AG09309 (cell line): Measurements from ENCODE around the gene ARL6IP5.

Experiments
- DNase-seq: peaks from one replicate; pipeline ENCODE4 v3.0.0-alpha.2; 2010; ENCODE audit warnings: low read depth
- H3K4me3 ChIP-seq: 2 replicates; pipeline ENCODE4 v1.5.1; 2011; ENCODE audit warnings: mild to moderate bottlenecking, low read depth, low read length, moderate library complexity; ENCODE audit not compliant: control insufficient read depth
- CTCF ChIP-seq: IDR thresholded peaks from 2 replicates; pipeline ENCODE4 v1.5.1; 2011; ENCODE audit warnings: mild to moderate bottlenecking, low read depth, low read length, inconsistent platforms; ENCODE audit not compliant: insufficient read depth, control insufficient read depth; ENCODE audit errors: missing control alignments

The ARL6IP5 gene

GRCh38 chr3:69094467-69095205, 9.9 kb downstream of the ARL6IP5 start:
- TF ChIP-seq CTCF = no peak
- no peak for DNase-seq
- no peak overlapping the region for H3K4me3 ChIP-seq

- TF ChIP-seq CTCF = no peak
- no peak overlapping the region for H3K4me3 ChIP-seq
Measured at GRCh38 chr3:69095636-69096035, 10.9 kb downstream of the ARL6IP5 start.

GRCh38 chr3:69096299-69096698, 11.6 kb downstream of the ARL6IP5 start:
- no peak overlapping the region for H3K4me3 ChIP-seq
- TF ChIP-seq CTCF = no peak

More at GRCh38 chr3:69095636-69096035, 10.9 kb downstream of the ARL6IP5 start:
- no peak for DNase-seq

DNA sequence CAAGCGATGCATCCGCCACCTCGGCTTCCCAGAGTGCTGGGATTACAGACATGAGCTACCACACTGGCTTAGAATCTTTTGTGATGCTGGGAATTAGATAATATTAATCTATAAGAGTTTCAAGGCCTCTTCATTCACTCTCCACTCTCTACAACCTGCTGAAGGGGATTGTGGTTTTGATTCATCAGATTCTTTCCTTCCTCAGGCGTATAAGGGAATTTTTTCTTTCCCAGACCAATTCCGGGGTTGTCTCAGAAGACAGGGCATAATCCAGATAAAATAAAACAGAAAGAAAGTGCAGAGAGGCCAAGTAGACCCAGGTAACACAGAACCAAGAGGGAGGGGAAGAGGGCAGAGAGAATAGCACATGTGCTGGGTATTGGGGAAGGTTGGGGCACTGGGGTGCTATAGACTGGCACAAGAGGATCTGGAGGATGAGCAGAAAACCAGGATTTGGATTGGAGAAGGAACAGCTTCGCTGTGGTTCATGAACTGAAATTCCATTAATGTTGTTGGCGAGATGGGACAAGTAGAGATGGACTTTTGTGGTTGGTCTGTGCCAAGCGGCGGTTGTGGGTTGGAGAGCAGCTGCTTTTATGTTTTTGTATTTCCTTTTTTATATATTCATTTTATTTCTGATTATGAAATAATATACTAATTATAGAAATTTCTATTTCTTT, 12.8 kb downstream of the ARL6IP5 start:
- no peak for TF ChIP-seq CTCF
- H3K4me3 ChIP-seq = no peak overlapping the region
- no peak for DNase-seq

More at GRCh38 chr3:69096299-69096698, 11.6 kb downstream of the ARL6IP5 start:
- DNase-seq = no peak

DNA sequence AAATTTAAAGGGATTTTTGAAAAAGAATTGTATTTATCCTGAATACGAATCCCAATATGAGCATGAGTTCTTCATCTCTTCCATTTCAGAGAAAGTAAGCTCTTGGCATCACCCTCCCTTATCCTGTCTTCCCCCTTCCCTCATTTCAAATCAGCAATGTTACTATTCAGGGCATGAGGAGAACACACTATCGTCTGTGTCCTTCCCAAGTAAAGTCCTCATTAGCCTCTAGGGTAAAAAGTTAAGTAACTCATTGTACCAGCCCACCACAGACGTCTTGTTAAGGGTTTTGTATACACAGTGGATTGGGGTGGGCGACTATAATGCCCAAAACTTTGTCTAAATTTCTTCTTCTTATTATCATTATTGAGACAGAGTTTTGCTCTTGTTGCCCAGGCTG, 14.8 kb downstream of the ARL6IP5 start:
- DNase-seq = no peak
- H3K4me3 ChIP-seq = no peak overlapping the region
- TF ChIP-seq CTCF = no peak

- DNase-seq = no peak
- no peak for TF ChIP-seq CTCF
Measured at GRCh38 chr3:69102384-69102783, 17.6 kb downstream of the ARL6IP5 start.

GRCh38 chr3:69103123-69103522, 18.4 kb downstream of the ARL6IP5 start:
- no peak for DNase-seq
- no peak for TF ChIP-seq CTCF
- no peak overlapping the region for H3K4me3 ChIP-seq

More at GRCh38 chr3:69102384-69102783, 17.6 kb downstream of the ARL6IP5 start:
- H3K4me3 ChIP-seq = no peak overlapping the region
